CD4-positive, alpha-beta T cell (primary cell): ENCODE measurements around the gene AP2B1. TPM values are rescaled to one million over a fixed set of nuclear protein-coding genes. Genes with fewer than 3 reads are reported as not detected.

Experiments used
- ATAC-seq: fragments of 200-7000 bp; cut with Tn5 transposase; one replicate; pipeline ENCODE4 v1.10.0; 2022; ENCODE audit warnings: mild to moderate bottlenecking; ENCODE audit not compliant: poor library complexity
- CTCF ChIA-PET: fragments of 350-600 bp; sonication (Branson Sonifier 250); formaldehyde crosslinking; loops from one replicate; lab custom pipeline; 2021; ENCODE audit warnings: antibody characterized with exemption, inconsistent platforms; lab: Charles Lee
- POLR2A ChIA-PET: fragments of 350-600 bp; sonication (Branson Sonifier 250); formaldehyde crosslinking; loops from one replicate; lab custom pipeline; 2021; ENCODE audit warnings: antibody characterized with exemption, inconsistent platforms; lab: Charles Lee
- DNase-seq, 14 experiments: peaks; one replicate each; pipeline ENCODE4 v3.0.0-alpha.2; 2013 to 2020; ENCODE audit warnings: mixed read lengths in 2 of 14
- H3K27ac ChIP-seq, 2 donors: one replicate each; pipeline versions ENCODE4 v1.5.1 to v1.7.0; 2013; ENCODE audit warnings: low read length in 2 of 2, low read depth in 1 of 2, mild to moderate bottlenecking in 1 of 2
- H3K27me3 ChIP-seq, 2 experiments: 1 replicate in 1 of 2; 2 replicates in 1 of 2; pipeline versions ENCODE4 v1.6.1 to v1.7.0; 2013; ENCODE audit warnings: low read length in 2 of 2, control low read depth in 1 of 2, mild to moderate bottlenecking in 1 of 2, moderate library complexity in 1 of 2; ENCODE audit not compliant: insufficient read depth in 2 of 2, control insufficient read depth in 1 of 2
- H3K36me3 ChIP-seq: one replicate; pipeline ENCODE4 v1.6.1; 2013; ENCODE audit warnings: low read length, control low read depth; ENCODE audit not compliant: insufficient read depth
- H3K4me1 ChIP-seq: one replicate; pipeline ENCODE4 v1.6.1; 2013; ENCODE audit warnings: low read length, control low read depth; ENCODE audit not compliant: insufficient read depth
- H3K4me3 ChIP-seq: one replicate; pipeline ENCODE4 v1.5.1; 2013; ENCODE audit warnings: mild to moderate bottlenecking, low read length, moderate library complexity
- H3K9me3 ChIP-seq, 2 experiments: 1 replicate in 1 of 2; 2 replicates in 1 of 2; pipeline versions ENCODE4 v1.6.1 to v1.7.0; 2013; ENCODE audit warnings: low read length in 2 of 2, mild to moderate bottlenecking in 2 of 2, control low read depth in 1 of 2, moderate library complexity in 1 of 2; ENCODE audit not compliant: control insufficient read depth in 1 of 2, insufficient read depth in 1 of 2
- H3K27ac Mint-ChIP-seq: one replicate; pipeline ENCODE4 v1.8.0; 2020; ENCODE audit warnings: mixed read lengths
- H3K27me3 Mint-ChIP-seq: one replicate; pipeline ENCODE4 v1.8.0; 2021; ENCODE audit warnings: mixed read lengths
- H3K36me3 Mint-ChIP-seq: one replicate; pipeline ENCODE4 v1.8.0; 2021; ENCODE audit warnings: low read depth, mixed read lengths
- H3K4me1 Mint-ChIP-seq: one replicate; pipeline ENCODE4 v1.8.0; 2021; ENCODE audit warnings: low read depth, mixed read lengths
- H3K4me3 Mint-ChIP-seq: one replicate; pipeline ENCODE4 v1.8.0; 2020; ENCODE audit warnings: mild to moderate bottlenecking, mixed read lengths
- H3K9me3 Mint-ChIP-seq: one replicate; pipeline ENCODE4 v1.8.0; 2020; ENCODE audit warnings: mixed read lengths
- CTCF ChIP-seq: fragments of 200-600 bp; IDR thresholded peaks from one replicate; pipeline ENCODE4 v1.8.0; 2022; ENCODE audit warnings: antibody characterized with exemption, mild to moderate bottlenecking
- intact Hi-C, 2 experiments: fragments of 100-400 bp; cut with DNase I in 1 of 2; cut with micrococcal nuclease in 1 of 2; formaldehyde crosslinking; loops; one replicate each; pipeline versions ENCODE4 v1.15.1 to v1.9.0; 2023 to 2025; cut with DNase I, micrococcal nuclease
- total RNA-seq, 174 experiments: library from RNA in 2 of 174; stranded (reverse) in 2 of 174; gene quantifications; one replicate each; pipeline ENCODE4 v1.2.3 and lab custom pipeline; 2021 to 2026

Gene AP2B1
- total RNA-seq, 2 experiments from 2014 or later = 67.0 to 69.2 TPM

- ChIA-PET POLR2A (no interaction called here), CTCF (interaction anchor here (1.5 kb wide), 1 partner anchor 8 kb away, joined by 4 read pairs; no protein-coding TSS in a partner anchor)
- intact Hi-C loops = no loop called here
These were observed 148.1 kb downstream of the AP2B1 start for GRCh38 chr17:35735036-35735805.

GRCh38 chr17:35736236-35736635 is 149.1 kb downstream of the AP2B1 start:
- Mint-ChIP-seq H3K36me3 (no peaks in the 10 kb centered on the region), H3K27me3 (peaks cover 10% of the 10 kb centered on the region), H3K9me3 (no peaks in the 10 kb centered on the region), H3K4me3 (no peak overlapping the region), H3K27ac (no peak overlapping the region), H3K4me1 (peaks cover 13% of the 10 kb centered on the region)
- CTCF ChIA-PET = interaction anchor here (0.9 to 1.5 kb wide), 2 partner anchors 9 to 11 kb away, joined by 3 to 4 read pairs; no protein-coding TSS in a partner anchor
- H3K27me3 ChIP-seq = peaks cover 5 to 9% of the 10 kb centered on the region in 2 experiments
- POLR2A ChIA-PET = no interaction called here
- TF ChIP-seq CTCF = no peak
- H3K9me3 ChIP-seq = peaks cover 0 to 6% of the 10 kb centered on the region in 2 experiments
- no peak overlapping the region for H3K27ac ChIP-seq
- H3K4me3 ChIP-seq = no peak overlapping the region
- intact Hi-C loops = no loop called here
- DNase-seq = no peak
- no peak for ATAC-seq
- peaks cover 11% of the 10 kb centered on the region for H3K4me1 ChIP-seq
- no peaks in the 10 kb centered on the region for H3K36me3 ChIP-seq

More at GRCh38 chr17:35735036-35735805, 148.1 kb downstream of the AP2B1 start:
- Mint-ChIP-seq H3K27ac (no peak overlapping the region), H3K9me3 (no peaks in the 10 kb centered on the region), H3K27me3 (peaks cover 5% of the 10 kb centered on the region), H3K4me1 (peaks cover 23% of the 10 kb centered on the region), H3K36me3 (no peaks in the 10 kb centered on the region), H3K4me3 (no peak overlapping the region)
- no peaks in the 10 kb centered on the region for H3K9me3 ChIP-seq
- no peak overlapping the region for H3K4me3 ChIP-seq
- H3K36me3 ChIP-seq = no peaks in the 10 kb centered on the region
- no peak overlapping the region for H3K27ac ChIP-seq
- no peak for DNase-seq
- TF ChIP-seq CTCF = no peak
- peaks cover 0 to under 1% of the 10 kb centered on the region in 2 experiments for H3K27me3 ChIP-seq
- ATAC-seq = no peak
- peaks cover 16% of the 10 kb centered on the region for H3K4me1 ChIP-seq

- Histone ChIP-seq H3K27ac (no peak overlapping the region), H3K27me3 (peaks cover 19 to 29% of the 10 kb centered on the region in 2 experiments), H3K9me3 (peaks cover 0 to 7% of the 10 kb centered on the region in 2 experiments), H3K4me3 (no peak overlapping the region), H3K36me3 (no peaks in the 10 kb centered on the region), H3K4me1 (peaks cover 12% of the 10 kb centered on the region)
- ATAC-seq (no peak), DNase-seq (no peak)
- TF ChIP-seq CTCF = no peak
- ChIA-PET CTCF (interaction anchor here (1.5 kb wide), 1 partner anchor 9 kb away, joined by 3 read pairs; no protein-coding TSS in a partner anchor), POLR2A (no interaction called here)
- Mint-ChIP-seq H3K4me3 (no peak overlapping the region), H3K4me1 (no peaks in the 10 kb centered on the region), H3K9me3 (no peaks in the 10 kb centered on the region), H3K27me3 (peaks cover 27% of the 10 kb centered on the region), H3K36me3 (no peaks in the 10 kb centered on the region), H3K27ac (no peak overlapping the region)
- intact Hi-C loops = no loop called here
These were observed 151.5 kb downstream of the AP2B1 start for GRCh38 chr17:35738519-35739133.
